ENCODE measurements around the gene PLAC1.

Gene PLAC1

DNA sequence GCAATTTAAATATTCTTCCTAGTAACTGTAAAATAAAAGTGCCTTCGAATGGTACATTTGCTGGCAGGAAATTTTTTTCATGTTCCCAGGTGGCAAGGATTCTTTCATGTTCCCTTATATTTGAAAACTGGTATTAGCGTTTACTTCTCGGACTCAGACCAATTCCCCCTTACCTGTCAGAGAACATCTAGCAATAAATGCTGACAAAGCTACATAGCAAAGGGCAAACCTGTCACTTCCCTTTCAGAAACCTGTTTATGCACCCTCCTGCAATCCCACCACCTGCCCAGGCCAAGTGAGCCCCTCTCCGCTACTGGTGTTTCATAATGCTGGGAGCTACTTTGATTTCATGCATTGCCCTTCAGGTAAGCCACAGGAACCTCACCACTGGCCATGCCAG is 100.1 kb downstream of the PLAC1 start:
- H3K27me3 Mint-ChIP-seq, result peaks cover 33% of the 10 kb centered on the region
- H3K36me3 Mint-ChIP-seq (ENCODE audit: low read depth), result no peaks in the 10 kb centered on the region
- no peaks in the 10 kb centered on the region for H3K4me1 Mint-ChIP-seq (ENCODE audit: low read depth)
- no peak overlapping the region for H3K27ac Mint-ChIP-seq
- no peak overlapping the region for H3K4me3 Mint-ChIP-seq
- no peaks in the 10 kb centered on the region for H3K9me3 Mint-ChIP-seq

- Mint-ChIP-seq H3K4me1 (ENCODE audit: low read depth) (peaks cover 8% of the 10 kb centered on the region), H3K27ac (no peak overlapping the region), H3K4me3 (no peak overlapping the region), H3K36me3 (ENCODE audit: low read depth) (no peaks in the 10 kb centered on the region), H3K9me3 (no peaks in the 10 kb centered on the region), H3K27me3 (peaks cover 47% of the 10 kb centered on the region)
These were observed 104.0 kb downstream of the PLAC1 start for GRCh38 chrX:134554291-134554690.

GRCh38 chrX:134552351-134552750 is 105.9 kb downstream of the PLAC1 start:
- H3K4me3 Mint-ChIP-seq, result no peak overlapping the region
- H3K27ac Mint-ChIP-seq, result no peak overlapping the region
- no peaks in the 10 kb centered on the region for H3K9me3 Mint-ChIP-seq
- H3K4me1 Mint-ChIP-seq (ENCODE audit: low read depth), result peaks cover 21% of the 10 kb centered on the region
- no peaks in the 10 kb centered on the region for H3K36me3 Mint-ChIP-seq (ENCODE audit: low read depth)
- H3K27me3 Mint-ChIP-seq, result peaks cover 64% of the 10 kb centered on the region

DNA sequence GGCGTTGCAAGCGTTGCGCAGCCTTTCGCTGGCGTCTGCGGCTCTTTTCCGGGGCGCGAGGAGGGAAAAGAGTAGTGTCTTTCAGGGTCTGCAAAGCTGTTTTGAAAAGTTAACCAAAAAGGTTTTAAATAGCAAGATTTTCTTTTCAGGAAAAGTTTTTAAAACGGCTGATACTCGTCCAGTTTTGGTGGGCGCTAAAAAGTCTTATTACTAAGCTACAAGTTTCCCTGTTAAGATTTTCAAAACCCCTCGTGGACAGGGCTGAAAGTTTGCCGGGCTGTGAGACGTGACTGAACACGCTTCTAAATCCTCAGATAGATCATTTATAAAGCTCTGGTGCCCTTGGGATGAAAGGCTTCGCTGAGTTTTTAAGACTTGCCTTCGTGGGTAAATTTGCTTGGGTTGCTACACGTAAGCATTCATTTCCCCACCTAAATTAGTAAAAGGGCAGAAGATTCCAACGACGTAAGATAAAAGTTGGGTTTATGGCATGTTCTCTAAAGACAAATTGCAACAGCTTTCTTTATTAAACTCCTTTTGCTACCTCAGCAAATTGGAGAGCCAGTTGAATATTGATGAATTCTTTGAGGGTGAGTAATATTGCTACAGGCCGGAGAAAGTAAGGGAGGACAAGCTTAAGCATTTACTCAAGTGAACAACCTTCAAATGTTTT is 106.8 kb downstream of the PLAC1 start:
- Mint-ChIP-seq H3K4me3 (peak overlapping the region; percentile 35), H3K27ac (no peak overlapping the region), H3K36me3 (ENCODE audit: low read depth) (no peaks in the 10 kb centered on the region), H3K9me3 (no peaks in the 10 kb centered on the region), H3K27me3 (peaks cover 72% of the 10 kb centered on the region), H3K4me1 (ENCODE audit: low read depth) (peaks cover 21% of the 10 kb centered on the region)

GRCh38 chrX:134548257-134549201 is 109.7 kb downstream of the PLAC1 start:
- H3K4me3 Mint-ChIP-seq, result peak overlapping the region; percentile 87
- H3K27ac Mint-ChIP-seq, result peak overlapping the region; percentile 70
- no peaks in the 10 kb centered on the region for H3K9me3 Mint-ChIP-seq
- no peaks in the 10 kb centered on the region for H3K36me3 Mint-ChIP-seq (ENCODE audit: low read depth)
- peaks cover 61% of the 10 kb centered on the region for H3K27me3 Mint-ChIP-seq
- H3K4me1 Mint-ChIP-seq (ENCODE audit: low read depth), result peaks cover 21% of the 10 kb centered on the region

DNA sequence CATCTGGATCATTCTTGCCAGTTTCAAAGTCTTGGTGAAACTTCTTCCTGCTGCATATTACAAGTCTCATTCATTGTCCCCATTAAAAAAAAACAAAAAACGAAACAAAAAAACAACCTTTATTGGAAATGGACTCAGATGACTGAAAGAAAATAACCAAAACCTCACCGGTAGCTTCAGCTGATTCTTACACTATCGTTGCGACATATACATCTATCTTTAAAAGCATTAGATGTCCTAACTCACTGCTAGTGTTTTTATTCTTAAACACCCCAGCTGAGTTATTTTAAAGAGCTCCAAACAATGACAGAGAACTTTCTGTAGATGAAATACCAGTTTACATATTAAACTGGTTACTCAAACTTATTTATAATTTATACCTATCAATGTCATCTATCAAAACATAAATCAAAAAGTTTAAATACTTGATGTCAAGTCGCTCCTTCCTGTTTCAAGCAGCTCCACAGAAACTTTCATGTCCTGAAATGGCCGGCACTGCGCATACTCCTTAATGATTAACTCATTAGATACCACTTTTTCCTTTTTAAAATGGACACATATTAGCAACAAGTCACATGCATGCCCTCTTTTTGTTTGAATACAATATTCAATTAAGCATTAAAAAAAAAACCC is 111.1 kb downstream of the PLAC1 start:
- Mint-ChIP-seq H3K27me3 (peaks cover 58% of the 10 kb centered on the region), H3K4me3 (no peak overlapping the region), H3K9me3 (no peaks in the 10 kb centered on the region), H3K27ac (no peak overlapping the region), H3K4me1 (ENCODE audit: low read depth) (peaks cover 21% of the 10 kb centered on the region), H3K36me3 (ENCODE audit: low read depth) (no peaks in the 10 kb centered on the region)

DNA sequence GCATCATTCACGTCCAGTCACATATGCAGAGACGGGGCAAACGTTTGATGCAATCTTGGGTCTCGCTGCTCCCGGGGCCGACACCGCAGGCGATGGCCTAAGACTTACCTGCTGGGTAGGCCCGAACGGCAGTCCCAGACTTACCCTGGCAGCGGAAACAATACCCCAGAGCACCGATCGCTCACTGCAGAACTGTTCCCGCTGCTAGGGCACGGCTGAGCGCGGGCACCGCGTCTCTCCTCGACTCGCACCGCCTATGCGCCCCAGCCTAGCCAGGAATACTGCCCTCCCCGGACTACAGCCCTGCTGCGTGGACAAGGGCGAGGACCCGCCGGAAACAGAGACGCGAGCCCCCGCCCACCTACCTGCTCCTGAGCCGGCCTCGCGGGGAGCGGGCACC is 112.1 kb downstream of the PLAC1 start:
- Mint-ChIP-seq H3K27me3 (peaks cover 50% of the 10 kb centered on the region), H3K27ac (no peak overlapping the region), H3K4me1 (ENCODE audit: low read depth) (peaks cover 21% of the 10 kb centered on the region), H3K4me3 (no peak overlapping the region), H3K9me3 (no peaks in the 10 kb centered on the region), H3K36me3 (ENCODE audit: low read depth) (no peaks in the 10 kb centered on the region)

DNA sequence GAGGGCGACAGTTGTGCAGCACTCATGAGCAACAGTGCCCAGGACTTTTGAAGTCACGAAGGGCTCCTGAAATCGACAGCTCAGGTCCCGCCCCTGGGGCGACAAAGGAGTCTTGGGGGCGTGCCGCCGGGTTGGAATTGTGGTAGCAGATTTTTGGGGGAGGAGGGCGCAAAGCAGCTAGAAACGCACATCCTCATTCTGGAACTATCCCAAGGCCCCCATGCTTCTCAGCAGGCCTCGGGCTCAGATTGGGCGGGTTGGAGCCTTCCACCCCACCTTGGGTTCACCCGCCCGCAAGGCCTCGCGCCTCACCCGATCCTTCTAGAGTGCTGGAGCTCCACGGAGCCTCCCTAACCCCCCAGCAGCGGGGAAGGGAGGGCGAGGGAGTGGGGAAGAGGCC is 112.8 kb downstream of the PLAC1 start:
- Mint-ChIP-seq H3K4me1 (ENCODE audit: low read depth) (peaks cover 20% of the 10 kb centered on the region), H3K4me3 (no peak overlapping the region), H3K27ac (no peak overlapping the region), H3K9me3 (no peaks in the 10 kb centered on the region), H3K27me3 (peaks cover 49% of the 10 kb centered on the region), H3K36me3 (ENCODE audit: low read depth) (no peaks in the 10 kb centered on the region)

DNA sequence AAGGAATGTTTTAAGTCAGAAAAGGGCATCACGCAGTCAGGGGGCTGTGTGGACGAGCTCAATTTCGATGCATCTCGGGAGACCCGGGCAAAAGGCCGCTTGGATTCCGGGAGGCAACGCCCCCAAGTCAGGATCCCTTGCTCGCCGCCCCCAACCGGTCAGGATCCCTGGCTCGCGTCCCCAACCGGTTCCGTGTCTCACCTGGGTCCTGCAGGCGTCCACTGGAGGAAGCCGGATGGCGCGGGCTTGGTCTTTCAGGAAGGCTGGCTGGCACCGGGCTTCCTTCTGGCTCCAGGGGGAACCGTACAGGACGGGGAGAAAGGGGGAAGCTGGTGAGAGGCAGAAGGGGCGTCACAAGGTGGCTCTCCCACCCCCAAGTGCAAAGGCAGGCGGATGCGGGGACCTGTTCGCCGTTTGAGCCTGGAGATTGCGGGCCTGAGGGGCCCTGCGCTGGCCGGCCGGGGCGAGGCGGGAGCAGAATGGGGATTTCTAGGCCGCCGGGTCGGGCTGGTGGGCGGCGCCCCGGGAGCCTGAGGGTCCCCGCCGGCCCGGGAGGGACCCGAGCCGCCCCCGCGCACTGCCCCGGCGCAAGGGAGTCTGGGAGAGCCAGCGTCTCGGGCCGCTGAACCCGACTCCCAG is 113.6 kb downstream of the PLAC1 start:
- H3K27me3 Mint-ChIP-seq, result peaks cover 41% of the 10 kb centered on the region
- no peaks in the 10 kb centered on the region for H3K9me3 Mint-ChIP-seq
- no peak overlapping the region for H3K4me3 Mint-ChIP-seq
- H3K27ac Mint-ChIP-seq, result no peak overlapping the region
- no peaks in the 10 kb centered on the region for H3K36me3 Mint-ChIP-seq (ENCODE audit: low read depth)
- peaks cover 14% of the 10 kb centered on the region for H3K4me1 Mint-ChIP-seq (ENCODE audit: low read depth)

- no peaks in the 10 kb centered on the region for H3K36me3 Mint-ChIP-seq (ENCODE audit: low read depth)
- no peak overlapping the region for H3K27ac Mint-ChIP-seq
- H3K27me3 Mint-ChIP-seq, result peaks cover 41% of the 10 kb centered on the region
- no peak overlapping the region for H3K4me3 Mint-ChIP-seq
- no peaks in the 10 kb centered on the region for H3K9me3 Mint-ChIP-seq
- peaks cover 12% of the 10 kb centered on the region for H3K4me1 Mint-ChIP-seq (ENCODE audit: low read depth)
These were observed 114.1 kb downstream of the PLAC1 start for GRCh38 chrX:134544135-134544512.

DNA sequence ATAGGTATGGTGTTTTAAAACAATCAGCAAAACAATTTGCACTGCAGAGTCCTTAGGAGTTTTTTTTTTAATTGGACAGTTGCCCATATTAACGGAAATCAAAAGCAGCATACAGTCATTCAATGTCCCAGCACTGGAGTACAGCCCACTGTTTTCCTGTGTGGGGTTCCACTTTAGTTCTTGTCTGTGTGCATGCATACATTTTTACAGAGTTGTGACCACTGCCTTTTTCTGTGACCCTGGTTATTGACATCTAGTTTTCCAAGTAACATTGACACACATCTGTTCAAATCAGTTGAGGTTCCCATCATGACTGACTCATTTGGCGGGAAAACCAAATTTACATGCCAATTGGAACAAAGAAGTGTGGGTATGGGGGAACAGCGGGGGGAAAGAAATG is 115.0 kb downstream of the PLAC1 start:
- H3K4me1 Mint-ChIP-seq (ENCODE audit: low read depth), result peaks cover 4% of the 10 kb centered on the region
- H3K9me3 Mint-ChIP-seq, result no peaks in the 10 kb centered on the region
- H3K36me3 Mint-ChIP-seq (ENCODE audit: low read depth), result no peaks in the 10 kb centered on the region
- H3K4me3 Mint-ChIP-seq, result no peak overlapping the region
- H3K27ac Mint-ChIP-seq, result no peak overlapping the region
- peaks cover 33% of the 10 kb centered on the region for H3K27me3 Mint-ChIP-seq

GRCh38 chrX:134542485-134542884 is 115.8 kb downstream of the PLAC1 start:
- Mint-ChIP-seq H3K4me3 (no peak overlapping the region), H3K27ac (no peak overlapping the region), H3K27me3 (peaks cover 26% of the 10 kb centered on the region), H3K4me1 (ENCODE audit: low read depth) (no peaks in the 10 kb centered on the region), H3K9me3 (no peaks in the 10 kb centered on the region), H3K36me3 (ENCODE audit: low read depth) (no peaks in the 10 kb centered on the region)

- no peaks in the 10 kb centered on the region for H3K4me1 Mint-ChIP-seq (ENCODE audit: low read depth)
- H3K9me3 Mint-ChIP-seq, result no peaks in the 10 kb centered on the region
- no peak overlapping the region for H3K4me3 Mint-ChIP-seq
- peaks cover 20% of the 10 kb centered on the region for H3K27me3 Mint-ChIP-seq
- no peaks in the 10 kb centered on the region for H3K36me3 Mint-ChIP-seq (ENCODE audit: low read depth)
- no peak overlapping the region for H3K27ac Mint-ChIP-seq
These were observed 116.4 kb downstream of the PLAC1 start for GRCh38 chrX:134541906-134542305.

DNA sequence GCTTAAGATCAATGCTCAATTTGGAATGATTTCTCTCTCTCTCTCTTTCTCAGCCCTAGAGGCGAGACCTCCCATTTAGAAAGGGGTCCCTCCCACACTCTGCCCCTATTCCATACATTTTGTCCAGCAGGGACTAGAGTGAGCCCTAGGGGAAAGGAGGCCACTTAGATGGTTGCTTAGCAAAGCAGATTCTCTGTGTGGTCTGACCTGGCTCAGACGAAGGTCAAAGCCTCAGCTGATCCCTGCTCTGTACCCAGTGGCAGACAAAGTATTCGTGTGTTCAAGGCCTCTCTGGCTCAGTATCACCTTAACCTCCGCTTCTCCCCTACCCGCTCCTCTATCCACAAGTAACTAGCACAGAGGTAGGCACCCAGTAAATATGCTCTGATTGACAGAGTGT is 120.0 kb downstream of the PLAC1 start:
- Mint-ChIP-seq H3K4me1 (ENCODE audit: low read depth) (no peaks in the 10 kb centered on the region), H3K27me3 (peaks cover 3% of the 10 kb centered on the region), H3K27ac (no peak overlapping the region), H3K9me3 (no peaks in the 10 kb centered on the region), H3K36me3 (ENCODE audit: low read depth) (no peaks in the 10 kb centered on the region), H3K4me3 (no peak overlapping the region)
